Fibroblast of lung (primary cell): ENCODE data around the gene APEX1. TPM values are rescaled to one million over a fixed set of nuclear protein-coding genes. Genes with fewer than 3 reads are reported as not detected.

Source experiments
- DNase-seq, 2 donors: peaks; one replicate each; pipeline versions ENCODE4 v3.0.0 to v3.0.0-alpha.2; 2010; ENCODE audit warnings: low read depth in 2 of 2
- H2AFZ ChIP-seq: 2 replicates; pipeline ENCODE4 v1.5.1; 2012; ENCODE audit warnings: low read length, control low read depth, inconsistent platforms
- H3K27ac ChIP-seq: 2 replicates; pipeline ENCODE4 v1.5.1; 2011; ENCODE audit warnings: low read length, control low read depth; ENCODE audit not compliant: insufficient read depth
- H3K27me3 ChIP-seq: 2 replicates; pipeline ENCODE4 v1.5.1; 2011; ENCODE audit warnings: mild to moderate bottlenecking, low read length; ENCODE audit not compliant: control insufficient read depth, insufficient read depth
- H3K36me3 ChIP-seq: 2 replicates; pipeline ENCODE4 v1.5.1; 2011; ENCODE audit warnings: low read length; ENCODE audit not compliant: control insufficient read depth, insufficient read depth
- H3K4me1 ChIP-seq: 2 replicates; pipeline ENCODE4 v1.5.1; 2011; ENCODE audit warnings: low read length; ENCODE audit not compliant: control insufficient read depth, insufficient read depth; ENCODE audit errors: extremely low read depth
- H3K4me2 ChIP-seq: 2 replicates; pipeline ENCODE4 v1.5.1; 2011; ENCODE audit warnings: low read length, control low read depth; ENCODE audit not compliant: insufficient read depth; ENCODE audit errors: extremely low read depth
- H3K4me3 ChIP-seq, 4 experiments: fragments of 200-600 bp in 1 of 4; sonication (generic) in 1 of 4; replicated peaks in 1 of 4; 2 replicates each; pipeline ENCODE4 v1.5.1; 2011 to 2016; ENCODE audit warnings: low read length in 4 of 4, low read depth in 3 of 4, mild to moderate bottlenecking in 3 of 4, control low read depth in 2 of 4, inconsistent platforms in 1 of 4, mixed read lengths in 1 of 4; ENCODE audit not compliant: insufficient read depth in 1 of 4; ENCODE audit errors: control extremely low read depth in 1 of 4
- H3K79me2 ChIP-seq: 2 replicates; pipeline ENCODE4 v1.5.1; 2012; ENCODE audit warnings: mild to moderate bottlenecking, low read length, inconsistent platforms; ENCODE audit not compliant: control insufficient read depth, insufficient read depth
- H3K9ac ChIP-seq: 2 replicates; pipeline ENCODE4 v1.5.1; 2011; ENCODE audit warnings: mild to moderate bottlenecking, low read length, control low read depth; ENCODE audit not compliant: insufficient read depth
- H3K9me3 ChIP-seq: 2 replicates; pipeline ENCODE4 v1.5.1; 2012; ENCODE audit warnings: low read depth, low read length; ENCODE audit not compliant: control insufficient read depth, insufficient read depth
- H4K20me1 ChIP-seq: 2 replicates; pipeline ENCODE4 v1.5.1; 2011; ENCODE audit warnings: low read length; ENCODE audit not compliant: control insufficient read depth, insufficient read depth; ENCODE audit errors: extremely low read depth
- EZH2 ChIP-seq: IDR thresholded peaks from 2 replicates; pipeline ENCODE4 v1.5.1; 2012; ENCODE audit warnings: low read length, control low read depth, mild to moderate bottlenecking; ENCODE audit errors: missing control alignments
- polyA plus RNA-seq, 2 donors: library from polyadenylated mRNA; depleted of rRNA in 1 of 2; stranded (reverse) in 1 of 2; unstranded in 1 of 2; fragments of >200 nt; gene quantifications; 2 replicates each; pipeline ENCODE4 v1.2.1, GENCODE V29; 2011 to 2012; ENCODE audit warnings: missing spikeins in 1 of 2
- total RNA-seq: library from RNA; depleted of rRNA; stranded (reverse); fragments of >200 nt; gene quantifications from 2 replicates; pipeline ENCODE4 v1.2.1, GENCODE V29; 2014
- TF ChIP-seq, protein P1 (sequence below), 2 donors: IDR thresholded peaks in 1 of 2; conservative IDR thresholded peaks in 1 of 2; 1 replicate in 1 of 2; 2 replicates in 1 of 2; pipeline ENCODE4 v1.5.1; 2011 to 2012; ENCODE audit warnings: low read length in 2 of 2, control low read depth in 1 of 2, inconsistent platforms in 1 of 2, low read depth in 1 of 2, mild to moderate bottlenecking in 1 of 2

Gene APEX1
- total and polyA plus RNA-seq, 2 donors (not counting 1 experiment from before 2014, with no cell fraction given), result 66.6 to 187 TPM

GRCh38 chr14:20419419-20419818, 35.6 kb upstream of the APEX1 start:
- H3K4me1 ChIP-seq, result no peaks in the 10 kb centered on the region
- DNase-seq, result no peak
- TF ChIP-seq, protein P1, sequence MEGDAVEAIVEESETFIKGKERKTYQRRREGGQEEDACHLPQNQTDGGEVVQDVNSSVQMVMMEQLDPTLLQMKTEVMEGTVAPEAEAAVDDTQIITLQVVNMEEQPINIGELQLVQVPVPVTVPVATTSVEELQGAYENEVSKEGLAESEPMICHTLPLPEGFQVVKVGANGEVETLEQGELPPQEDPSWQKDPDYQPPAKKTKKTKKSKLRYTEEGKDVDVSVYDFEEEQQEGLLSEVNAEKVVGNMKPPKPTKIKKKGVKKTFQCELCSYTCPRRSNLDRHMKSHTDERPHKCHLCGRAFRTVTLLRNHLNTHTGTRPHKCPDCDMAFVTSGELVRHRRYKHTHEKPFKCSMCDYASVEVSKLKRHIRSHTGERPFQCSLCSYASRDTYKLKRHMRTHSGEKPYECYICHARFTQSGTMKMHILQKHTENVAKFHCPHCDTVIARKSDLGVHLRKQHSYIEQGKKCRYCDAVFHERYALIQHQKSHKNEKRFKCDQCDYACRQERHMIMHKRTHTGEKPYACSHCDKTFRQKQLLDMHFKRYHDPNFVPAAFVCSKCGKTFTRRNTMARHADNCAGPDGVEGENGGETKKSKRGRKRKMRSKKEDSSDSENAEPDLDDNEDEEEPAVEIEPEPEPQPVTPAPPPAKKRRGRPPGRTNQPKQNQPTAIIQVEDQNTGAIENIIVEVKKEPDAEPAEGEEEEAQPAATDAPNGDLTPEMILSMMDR (conservative IDR thresholded peaks at IDR 0.05 in 1 of 2, IDR thresholded peaks at IDR 0.05 in 1 of 2; ENCODE audit: low read depth in 1 of 2, low read length in 2 of 2), result no peak
- TF ChIP-seq EZH2, result no peak
- no peak overlapping the region for H3K9ac ChIP-seq
- no peak overlapping the region for H3K27ac ChIP-seq
- H3K4me2 ChIP-seq, result no peak overlapping the region
- H3K27me3 ChIP-seq, result no peaks in the 10 kb centered on the region
- no peak overlapping the region for H2AFZ ChIP-seq
- H3K36me3 ChIP-seq, result no peaks in the 10 kb centered on the region
- no peaks in the 10 kb centered on the region for H4K20me1 ChIP-seq
- no peaks in the 10 kb centered on the region for H3K9me3 ChIP-seq
- no peaks in the 10 kb centered on the region for H3K79me2 ChIP-seq
- no peak overlapping the region for H3K4me3 ChIP-seq

DNA sequence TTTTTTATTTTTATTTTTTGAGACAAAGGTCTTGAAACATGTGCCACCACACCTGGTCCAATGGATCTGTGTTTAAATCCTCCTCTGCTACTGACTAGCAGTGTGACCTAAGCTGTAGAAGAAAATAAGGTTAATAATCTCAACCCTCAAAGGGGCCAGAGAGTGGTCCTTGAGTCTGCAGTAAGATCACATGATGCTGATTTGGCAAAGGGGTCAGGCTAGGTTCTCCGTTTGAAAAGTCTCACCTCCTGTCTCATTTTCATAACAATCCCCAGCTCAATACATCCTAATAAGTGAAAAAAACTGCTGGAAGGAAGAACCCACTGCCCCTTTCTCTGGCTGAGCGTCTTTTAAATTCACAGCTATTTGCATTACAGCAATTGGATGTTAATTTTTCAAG, 33.8 kb upstream of the APEX1 start:
- Histone ChIP-seq H3K9me3 (no peaks in the 10 kb centered on the region), H3K9ac (no peak overlapping the region), H3K4me3 (no peak overlapping the region), H3K36me3 (no peaks in the 10 kb centered on the region), H2AFZ (no peak overlapping the region), H3K27ac (no peak overlapping the region), H3K4me1 (no peaks in the 10 kb centered on the region), H3K27me3 (no peaks in the 10 kb centered on the region), H3K79me2 (no peaks in the 10 kb centered on the region), H4K20me1 (no peaks in the 10 kb centered on the region), H3K4me2 (no peak overlapping the region)
- no peak for DNase-seq
- TF ChIP-seq, protein P1 (conservative IDR thresholded peaks at IDR 0.05 in 1 of 2, IDR thresholded peaks at IDR 0.05 in 1 of 2; ENCODE audit: low read depth in 1 of 2, low read length in 2 of 2), result no peak
- no peak for TF ChIP-seq EZH2

DNA sequence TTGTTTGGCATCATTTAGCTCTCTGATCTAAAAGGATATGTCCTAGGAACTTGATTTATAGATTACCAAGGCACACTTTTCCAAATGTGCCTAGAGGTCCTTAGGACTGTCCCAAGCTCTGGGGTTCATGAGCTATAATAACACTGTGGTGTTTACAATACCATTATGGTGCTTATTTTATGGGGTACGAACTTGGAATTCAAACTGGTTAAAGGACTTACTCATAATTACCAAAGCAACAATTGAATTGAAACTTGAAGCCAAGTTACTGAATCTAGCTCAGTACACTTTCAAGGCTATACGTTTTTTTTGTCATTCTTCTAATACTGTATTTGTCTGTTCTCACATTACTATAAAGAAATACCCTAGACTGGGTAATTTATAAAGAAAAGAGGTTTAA, 32.1 kb upstream of the APEX1 start:
- no peak overlapping the region for H3K9ac ChIP-seq
- H3K9me3 ChIP-seq, result no peaks in the 10 kb centered on the region
- no peak overlapping the region for H2AFZ ChIP-seq
- no peaks in the 10 kb centered on the region for H3K27me3 ChIP-seq
- H3K79me2 ChIP-seq, result no peaks in the 10 kb centered on the region
- TF ChIP-seq, protein P1 (conservative IDR thresholded peaks at IDR 0.05 in 1 of 2, IDR thresholded peaks at IDR 0.05 in 1 of 2; ENCODE audit: low read depth in 1 of 2, low read length in 2 of 2), result no peak
- TF ChIP-seq EZH2, result no peak
- H4K20me1 ChIP-seq, result no peaks in the 10 kb centered on the region
- H3K4me1 ChIP-seq, result no peaks in the 10 kb centered on the region
- H3K4me3 ChIP-seq, result no peak overlapping the region
- no peak overlapping the region for H3K4me2 ChIP-seq
- H3K27ac ChIP-seq, result no peak overlapping the region
- no peak for DNase-seq
- no peaks in the 10 kb centered on the region for H3K36me3 ChIP-seq
